ENCODE data around the gene PLS3. TPM values are rescaled to one million over a fixed set of nuclear protein-coding genes. Genes with fewer than 3 reads are reported as not detected.

Gene PLS3
- total RNA-seq, 1 donor from 2014 or later: 286 TPM

- no peak for TF ChIP-seq CTCF (conservative IDR thresholded peaks at IDR 0.05)
- no peak overlapping the region for H3K27ac Mint-ChIP-seq (ENCODE audit: unreplicated experiment)
- DNase-seq (ENCODE audit: low read depth, low spot score): no peak
Observed at GRCh38 chrX:115693476-115693875, 132.5 kb downstream of the PLS3 start.

GRCh38 chrX:115694028-115694427, 133.1 kb downstream of the PLS3 start:
- Mint-ChIP-seq H3K4me1 (peaks cover 12% of the 10 kb centered on the region), H3K27ac (ENCODE audit: unreplicated experiment) (no peak overlapping the region), H3K4me3 (no peak overlapping the region)

More at GRCh38 chrX:115693476-115693875, 132.5 kb downstream of the PLS3 start:
- H3K4me1 Mint-ChIP-seq: peaks cover 12% of the 10 kb centered on the region
- no peak overlapping the region for H3K4me3 Mint-ChIP-seq
- no peaks in the 10 kb centered on the region for H3K36me3 Mint-ChIP-seq (ENCODE audit: low read depth)
- peaks cover 7% of the 10 kb centered on the region for H3K27me3 Mint-ChIP-seq (ENCODE audit: low read depth)
- H3K9me3 Mint-ChIP-seq: no peaks in the 10 kb centered on the region

GRCh38 chrX:115696039-115696438, 135.1 kb downstream of the PLS3 start:
- Mint-ChIP-seq H3K9me3 (no peaks in the 10 kb centered on the region), H3K27ac (ENCODE audit: unreplicated experiment) (no peak overlapping the region), H3K4me3 (no peak overlapping the region), H3K36me3 (ENCODE audit: low read depth) (no peaks in the 10 kb centered on the region), H3K27me3 (ENCODE audit: low read depth) (peaks cover 7% of the 10 kb centered on the region), H3K4me1 (no peaks in the 10 kb centered on the region)
- no peak for DNase-seq (ENCODE audit: low read depth, low spot score)
- TF ChIP-seq CTCF (conservative IDR thresholded peaks at IDR 0.05): no peak

More at GRCh38 chrX:115694028-115694427, 133.1 kb downstream of the PLS3 start:
- no peak for TF ChIP-seq CTCF (conservative IDR thresholded peaks at IDR 0.05)
- H3K9me3 Mint-ChIP-seq: no peaks in the 10 kb centered on the region
- DNase-seq (ENCODE audit: low read depth, low spot score): no peak
- no peaks in the 10 kb centered on the region for H3K36me3 Mint-ChIP-seq (ENCODE audit: low read depth)
- H3K27me3 Mint-ChIP-seq (ENCODE audit: low read depth): peaks cover 7% of the 10 kb centered on the region

GRCh38 chrX:115696939-115697338, 136.0 kb downstream of the PLS3 start:
- no peak for DNase-seq (ENCODE audit: low read depth, low spot score)
- Mint-ChIP-seq H3K4me3 (no peak overlapping the region), H3K9me3 (no peaks in the 10 kb centered on the region), H3K27ac (ENCODE audit: unreplicated experiment) (no peak overlapping the region), H3K36me3 (ENCODE audit: low read depth) (no peaks in the 10 kb centered on the region), H3K27me3 (ENCODE audit: low read depth) (peaks cover 7% of the 10 kb centered on the region), H3K4me1 (no peaks in the 10 kb centered on the region)
- no peak for TF ChIP-seq CTCF (conservative IDR thresholded peaks at IDR 0.05)

GRCh38 chrX:115697806-115698205, 136.8 kb downstream of the PLS3 start:
- H3K9me3 Mint-ChIP-seq: no peaks in the 10 kb centered on the region
- no peaks in the 10 kb centered on the region for H3K4me1 Mint-ChIP-seq
- no peak for DNase-seq (ENCODE audit: low read depth, low spot score)
- H3K4me3 Mint-ChIP-seq: no peak overlapping the region
- H3K27me3 Mint-ChIP-seq (ENCODE audit: low read depth): peaks cover 7% of the 10 kb centered on the region
- no peak overlapping the region for H3K27ac Mint-ChIP-seq (ENCODE audit: unreplicated experiment)
- TF ChIP-seq CTCF (conservative IDR thresholded peaks at IDR 0.05): no peak
- H3K36me3 Mint-ChIP-seq (ENCODE audit: low read depth): no peaks in the 10 kb centered on the region

All from neural crest cell (in vitro differentiated cells).